ENCODE measurements around the gene FBXL20.

GRCh38 chr17:39243155-39243554, 158.3 kb downstream of the FBXL20 start:
- TF ChIP-seq CTCF (conservative IDR thresholded peaks at IDR 0.05; ENCODE audit: low read depth, low read length): no peak
- TF ChIP-seq EZH2 (IDR thresholded peaks at IDR 0.05; ENCODE audit: low read length, unreplicated experiment): no peak
